GM21381 (cell line): ENCODE data around the gene TSC2.

ENCODE experiments used
- ATAC-seq: cut with Tn5 transposase; IDR thresholded peaks from one replicate; pipeline ENCODE4 v1.9.1; 2021; ENCODE audit warnings: mild to moderate bottlenecking, moderate library complexity; ENCODE audit not compliant: unreplicated experiment

Gene TSC2

GRCh38 chr16:2042171-2042985, 5.4 kb upstream of the TSC2 start:
- ATAC-seq = no peak

GRCh38 chr16:2042986-2043666, 4.7 kb upstream of the TSC2 start:
- ATAC-seq = no peak

- ATAC-seq = no peak
Observed at GRCh38 chr16:2043667-2044451, 3.9 kb upstream of the TSC2 start.

- ATAC-seq = no peak
Observed at GRCh38 chr16:2044541-2044940, 3.2 kb upstream of the TSC2 start.

- ATAC-seq = no peak
Observed at GRCh38 chr16:2045965-2046892, 1.6 kb upstream of the TSC2 start.

- ATAC-seq = no peak
Observed at GRCh38 chr16:2046893-2047329, 874 bp upstream of the TSC2 start.

GRCh38 chr16:2048116-2048543, 345 bp downstream of the TSC2 start:
- ATAC-seq = no peak

GRCh38 chr16:2053211-2053610, 5.4 kb downstream of the TSC2 start:
- no peak for ATAC-seq

- ATAC-seq = no peak
Observed at GRCh38 chr16:2053897-2054296, 6.1 kb downstream of the TSC2 start.

GRCh38 chr16:2054543-2055245, 6.9 kb downstream of the TSC2 start:
- ATAC-seq = no peak

GRCh38 chr16:2056077-2056476, 8.3 kb downstream of the TSC2 start:
- no peak for ATAC-seq

- no peak for ATAC-seq
Observed at GRCh38 chr16:2056681-2057407, 9.1 kb downstream of the TSC2 start.

GRCh38 chr16:2057438-2057837, 9.7 kb downstream of the TSC2 start:
- no peak for ATAC-seq

GRCh38 chr16:2058420-2058819, 10.6 kb downstream of the TSC2 start:
- no peak for ATAC-seq

- no peak for ATAC-seq
Observed at GRCh38 chr16:2058872-2059271, 11.1 kb downstream of the TSC2 start.

- ATAC-seq = no peak
Observed at GRCh38 chr16:2060346-2060745, 12.6 kb downstream of the TSC2 start.

GRCh38 chr16:2061023-2061422, 13.2 kb downstream of the TSC2 start:
- no peak for ATAC-seq

GRCh38 chr16:2061526-2061925, 13.7 kb downstream of the TSC2 start:
- ATAC-seq = no peak

GRCh38 chr16:2062801-2063200, 15.0 kb downstream of the TSC2 start:
- ATAC-seq = no peak
